Panc1 (cell line): ENCODE measurements around the gene BAIAP3.

Experiments
- TCF7L2 ChIP-seq: IDR thresholded peaks from 2 replicates; pipeline ENCODE4 v1.6.1; 2011; ENCODE audit warnings: mild to moderate bottlenecking, low read depth, low read length, inconsistent platforms
- TF ChIP-seq, protein P1 (sequence below): fragments of 450-650 bp; IDR thresholded peaks from 2 replicates; pipeline ENCODE4 v1.5.1; 2017; ENCODE audit warnings: mild to moderate bottlenecking
- TF ChIP-seq, protein P2 (sequence below), 2 experiments: IDR thresholded peaks; 2 replicates each; pipeline ENCODE4 v1.6.1; 2011 to 2012; ENCODE audit warnings: low read depth in 2 of 2, control low read depth in 1 of 2, low read length in 1 of 2, mild to moderate bottlenecking in 1 of 2, moderate library complexity in 1 of 2; ENCODE audit not compliant: insufficient read depth in 1 of 2

DNA sequence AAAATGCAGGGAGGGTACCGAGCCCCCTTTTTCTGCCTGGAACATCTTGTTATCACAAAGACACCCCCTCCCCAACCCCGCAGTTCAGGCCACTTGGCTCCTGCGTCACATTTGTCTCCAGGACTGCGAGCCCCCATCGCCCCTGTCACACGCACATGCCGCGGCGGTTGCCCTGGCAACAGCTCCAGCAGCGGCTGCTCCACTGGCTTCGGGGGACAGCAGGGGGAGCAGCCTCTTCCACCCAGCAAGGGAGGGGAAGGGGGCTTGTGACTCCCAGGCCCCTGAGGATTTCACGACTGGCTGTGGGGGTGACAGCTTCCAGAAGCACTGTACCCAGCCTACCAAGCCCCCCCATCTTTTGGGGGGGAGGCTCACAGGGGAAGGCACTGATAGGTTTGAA lies 2.6 kb downstream of the BAIAP3 start:
- TF ChIP-seq, protein P1, sequence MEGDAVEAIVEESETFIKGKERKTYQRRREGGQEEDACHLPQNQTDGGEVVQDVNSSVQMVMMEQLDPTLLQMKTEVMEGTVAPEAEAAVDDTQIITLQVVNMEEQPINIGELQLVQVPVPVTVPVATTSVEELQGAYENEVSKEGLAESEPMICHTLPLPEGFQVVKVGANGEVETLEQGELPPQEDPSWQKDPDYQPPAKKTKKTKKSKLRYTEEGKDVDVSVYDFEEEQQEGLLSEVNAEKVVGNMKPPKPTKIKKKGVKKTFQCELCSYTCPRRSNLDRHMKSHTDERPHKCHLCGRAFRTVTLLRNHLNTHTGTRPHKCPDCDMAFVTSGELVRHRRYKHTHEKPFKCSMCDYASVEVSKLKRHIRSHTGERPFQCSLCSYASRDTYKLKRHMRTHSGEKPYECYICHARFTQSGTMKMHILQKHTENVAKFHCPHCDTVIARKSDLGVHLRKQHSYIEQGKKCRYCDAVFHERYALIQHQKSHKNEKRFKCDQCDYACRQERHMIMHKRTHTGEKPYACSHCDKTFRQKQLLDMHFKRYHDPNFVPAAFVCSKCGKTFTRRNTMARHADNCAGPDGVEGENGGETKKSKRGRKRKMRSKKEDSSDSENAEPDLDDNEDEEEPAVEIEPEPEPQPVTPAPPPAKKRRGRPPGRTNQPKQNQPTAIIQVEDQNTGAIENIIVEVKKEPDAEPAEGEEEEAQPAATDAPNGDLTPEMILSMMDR = no peak
- TF ChIP-seq, protein P2, sequence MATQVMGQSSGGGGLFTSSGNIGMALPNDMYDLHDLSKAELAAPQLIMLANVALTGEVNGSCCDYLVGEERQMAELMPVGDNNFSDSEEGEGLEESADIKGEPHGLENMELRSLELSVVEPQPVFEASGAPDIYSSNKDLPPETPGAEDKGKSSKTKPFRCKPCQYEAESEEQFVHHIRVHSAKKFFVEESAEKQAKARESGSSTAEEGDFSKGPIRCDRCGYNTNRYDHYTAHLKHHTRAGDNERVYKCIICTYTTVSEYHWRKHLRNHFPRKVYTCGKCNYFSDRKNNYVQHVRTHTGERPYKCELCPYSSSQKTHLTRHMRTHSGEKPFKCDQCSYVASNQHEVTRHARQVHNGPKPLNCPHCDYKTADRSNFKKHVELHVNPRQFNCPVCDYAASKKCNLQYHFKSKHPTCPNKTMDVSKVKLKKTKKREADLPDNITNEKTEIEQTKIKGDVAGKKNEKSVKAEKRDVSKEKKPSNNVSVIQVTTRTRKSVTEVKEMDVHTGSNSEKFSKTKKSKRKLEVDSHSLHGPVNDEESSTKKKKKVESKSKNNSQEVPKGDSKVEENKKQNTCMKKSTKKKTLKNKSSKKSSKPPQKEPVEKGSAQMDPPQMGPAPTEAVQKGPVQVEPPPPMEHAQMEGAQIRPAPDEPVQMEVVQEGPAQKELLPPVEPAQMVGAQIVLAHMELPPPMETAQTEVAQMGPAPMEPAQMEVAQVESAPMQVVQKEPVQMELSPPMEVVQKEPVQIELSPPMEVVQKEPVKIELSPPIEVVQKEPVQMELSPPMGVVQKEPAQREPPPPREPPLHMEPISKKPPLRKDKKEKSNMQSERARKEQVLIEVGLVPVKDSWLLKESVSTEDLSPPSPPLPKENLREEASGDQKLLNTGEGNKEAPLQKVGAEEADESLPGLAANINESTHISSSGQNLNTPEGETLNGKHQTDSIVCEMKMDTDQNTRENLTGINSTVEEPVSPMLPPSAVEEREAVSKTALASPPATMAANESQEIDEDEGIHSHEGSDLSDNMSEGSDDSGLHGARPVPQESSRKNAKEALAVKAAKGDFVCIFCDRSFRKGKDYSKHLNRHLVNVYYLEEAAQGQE (IDR thresholded peaks at IDR 0.05; ENCODE audit: insufficient read depth in 1 of 2, low read depth in 2 of 2, low read length in 1 of 2) = no peak
- no peak for TF ChIP-seq TCF7L2
